HG02642 (cell line): Measurements from ENCODE around the gene PNISR.

Source experiments
- ATAC-seq: cut with Tn5 transposase; IDR thresholded peaks from one replicate; pipeline ENCODE4 v1.9.1; 2021; ENCODE audit warnings: mild to moderate bottlenecking; ENCODE audit not compliant: unreplicated experiment, poor library complexity

The PNISR gene

DNA sequence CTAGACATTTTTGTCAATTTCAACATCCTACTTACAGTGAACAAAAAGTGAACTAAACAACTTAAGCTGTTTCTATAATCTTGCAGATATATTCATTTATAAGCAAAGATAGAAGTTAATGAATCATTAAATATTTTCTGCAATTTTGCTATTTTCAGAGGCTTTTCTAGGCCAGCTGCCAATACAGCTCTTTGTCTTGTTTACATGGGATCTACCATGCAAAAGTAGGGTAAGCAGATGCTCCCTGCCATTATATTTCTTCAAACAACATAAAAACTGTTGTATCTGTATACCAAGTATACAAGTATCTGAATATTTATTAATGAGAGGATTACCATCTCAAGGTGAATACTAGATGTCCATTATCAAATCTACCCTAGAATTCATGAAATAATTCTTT lies 15.4 kb downstream of the PNISR start:
- ATAC-seq: no peak

DNA sequence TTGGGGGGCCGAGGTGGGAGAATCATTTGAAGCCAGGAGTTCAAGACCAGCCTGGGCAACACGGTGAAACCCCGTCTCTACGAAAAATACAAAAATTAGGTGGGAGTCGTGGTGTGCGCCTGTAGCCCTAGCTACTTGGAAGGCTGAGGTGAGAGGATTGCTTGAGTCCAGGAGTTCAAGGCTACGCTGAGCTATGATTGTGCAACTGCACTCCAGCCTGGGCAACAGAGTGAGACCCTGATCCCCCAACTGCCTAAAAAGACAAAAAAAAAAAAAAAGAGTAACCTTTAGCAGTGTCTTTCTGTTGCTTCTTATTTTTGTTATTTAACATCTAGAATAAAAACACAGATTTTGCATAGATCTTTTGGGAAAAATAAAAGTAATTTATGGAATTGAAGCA lies 18.0 kb downstream of the PNISR start:
- no peak for ATAC-seq

GRCh38 chr6:99402448-99402847 lies 22.7 kb downstream of the PNISR start:
- no peak for ATAC-seq

GRCh38 chr6:99397287-99397686 lies 27.8 kb downstream of the PNISR start:
- no peak for ATAC-seq

DNA sequence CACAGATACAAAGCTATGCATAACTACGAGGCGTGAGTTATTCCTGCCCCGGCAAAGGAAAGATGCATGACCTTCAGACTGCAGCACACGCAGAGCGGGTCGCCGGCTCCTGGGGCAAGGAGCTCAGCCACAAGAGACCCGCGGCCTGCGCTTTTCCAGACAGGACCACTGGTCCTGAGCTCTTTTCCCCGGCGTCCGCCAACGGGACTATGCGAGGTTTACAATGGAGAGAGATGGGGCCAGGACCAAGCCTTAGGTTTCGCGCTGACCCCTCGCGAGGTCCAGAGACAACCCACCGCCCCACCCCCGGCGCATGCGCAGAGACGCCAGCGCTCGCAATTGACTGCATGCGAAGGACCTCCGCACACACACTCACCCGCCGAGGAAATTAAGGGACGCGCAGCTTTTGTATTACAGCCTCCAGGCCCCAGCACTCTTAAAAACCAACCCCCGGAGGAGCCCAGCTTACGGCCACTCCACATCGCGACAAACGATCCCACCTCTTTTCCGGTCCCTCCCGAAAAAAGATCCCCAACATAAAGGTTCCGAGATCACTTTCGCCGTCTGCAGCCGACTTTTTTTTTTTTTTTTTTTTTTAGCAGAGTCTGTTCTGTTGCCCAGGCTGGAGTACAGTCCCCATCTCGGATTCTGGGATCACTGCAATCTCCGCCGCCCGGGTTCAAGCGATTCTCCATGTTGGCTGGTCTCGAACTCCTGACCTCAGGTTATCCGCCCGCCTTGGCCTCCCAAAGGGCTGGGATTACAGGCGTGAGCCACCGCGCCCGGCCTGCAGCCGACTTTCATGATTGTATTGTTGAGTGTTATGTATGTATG lies 31.2 kb downstream of the PNISR start, which contains the start of gene COQ3:
COQ3 (minus strand) TSS at position 498 of the 834 bp plus-strand sequence; CDS start at position 482, 16 bp downstream.
- peak; percentile 79 for ATAC-seq

- ATAC-seq: peak; percentile 16
These were observed 31.8 kb downstream of the PNISR start for GRCh38 chr6:99393366-99393697.

GRCh38 chr6:99390896-99391295 lies 34.2 kb downstream of the PNISR start:
- ATAC-seq: no peak

DNA sequence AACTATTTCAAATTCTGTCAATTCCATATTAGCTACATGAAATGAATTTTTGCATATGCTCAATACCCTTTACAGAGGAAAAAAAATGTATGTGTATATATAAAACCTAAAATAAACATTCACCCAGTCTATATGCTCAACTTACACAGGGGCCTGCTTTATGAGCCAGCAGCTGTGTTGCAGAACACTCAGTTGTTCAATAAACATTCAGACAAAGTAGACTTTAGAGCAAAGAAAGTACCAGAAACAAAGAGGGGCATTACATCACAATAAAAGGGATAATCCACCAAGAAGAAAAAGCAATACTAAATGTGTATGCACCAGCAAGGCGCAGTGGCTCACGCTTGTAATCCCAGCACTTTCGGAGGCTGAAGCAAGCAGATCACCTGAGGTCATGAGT lies 40.6 kb downstream of the PNISR start:
- ATAC-seq: no peak

DNA sequence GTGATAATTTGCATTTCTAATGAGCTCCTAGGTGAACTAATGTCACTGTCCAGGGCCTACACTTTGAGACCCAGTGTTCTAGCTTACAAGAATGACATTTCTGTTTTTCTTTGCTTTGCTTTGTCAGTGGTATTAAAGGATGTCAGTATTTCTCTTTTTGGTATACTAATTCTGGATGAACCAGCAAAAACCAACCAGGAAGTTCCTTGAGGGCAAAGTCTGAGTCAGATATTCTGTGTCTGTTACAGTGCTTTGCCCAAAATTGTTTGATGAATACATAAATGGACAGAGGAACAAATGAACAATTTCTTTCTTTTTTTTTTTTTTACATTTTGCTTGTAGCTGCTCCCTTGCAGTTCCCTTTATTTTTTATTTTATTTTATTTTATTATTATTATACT lies 46.5 kb downstream of the PNISR start:
- no peak for ATAC-seq

GRCh38 chr6:99369533-99369932 lies 55.6 kb downstream of the PNISR start:
- no peak for ATAC-seq

- ATAC-seq: no peak
These were observed 58.3 kb downstream of the PNISR start for GRCh38 chr6:99366852-99367251.

DNA sequence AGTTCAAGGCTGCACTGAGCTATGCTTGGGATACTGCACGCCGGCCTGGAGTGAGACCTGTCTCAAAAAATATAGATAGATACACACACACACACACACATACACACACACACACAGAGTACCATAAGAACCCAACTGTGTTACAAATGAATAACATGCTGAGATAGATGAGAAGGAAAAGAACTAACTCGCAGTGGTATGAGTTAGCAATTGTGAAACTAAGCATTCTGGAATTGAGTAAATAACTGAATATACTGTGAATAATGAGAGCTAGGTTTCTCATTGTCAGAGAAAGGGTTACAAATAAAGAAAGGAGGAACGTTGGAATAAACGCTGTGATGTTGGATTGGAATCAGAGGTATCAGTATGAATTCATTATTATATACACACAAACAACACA lies 61.1 kb downstream of the PNISR start:
- ATAC-seq: peak; percentile 88

- no peak for ATAC-seq
These were observed 62.3 kb downstream of the PNISR start for GRCh38 chr6:99362678-99363268.

GRCh38 chr6:99359800-99360199 lies 65.3 kb downstream of the PNISR start:
- no peak for ATAC-seq

DNA sequence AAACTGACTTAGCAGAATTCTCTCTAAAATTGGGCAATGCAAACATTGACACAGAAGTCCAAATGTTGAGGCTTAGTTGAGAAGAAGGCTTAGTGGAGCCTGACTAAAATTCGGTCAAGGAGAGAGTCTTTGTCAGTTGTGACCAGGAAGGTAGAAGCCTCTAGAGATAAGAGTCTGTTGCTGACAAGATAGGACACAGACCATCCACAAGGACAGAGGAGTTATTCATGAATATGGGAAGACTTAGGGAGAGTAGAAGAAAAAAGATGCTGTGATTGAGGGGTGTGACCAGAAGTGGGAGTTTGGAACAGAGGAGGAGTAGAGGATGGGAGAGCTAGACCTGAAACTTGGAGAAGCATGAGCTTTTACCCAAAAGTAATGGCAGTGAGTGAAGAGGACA lies 68.5 kb downstream of the PNISR start:
- no peak for ATAC-seq

GRCh38 chr6:99354983-99355382 lies 70.1 kb downstream of the PNISR start:
- ATAC-seq: no peak

DNA sequence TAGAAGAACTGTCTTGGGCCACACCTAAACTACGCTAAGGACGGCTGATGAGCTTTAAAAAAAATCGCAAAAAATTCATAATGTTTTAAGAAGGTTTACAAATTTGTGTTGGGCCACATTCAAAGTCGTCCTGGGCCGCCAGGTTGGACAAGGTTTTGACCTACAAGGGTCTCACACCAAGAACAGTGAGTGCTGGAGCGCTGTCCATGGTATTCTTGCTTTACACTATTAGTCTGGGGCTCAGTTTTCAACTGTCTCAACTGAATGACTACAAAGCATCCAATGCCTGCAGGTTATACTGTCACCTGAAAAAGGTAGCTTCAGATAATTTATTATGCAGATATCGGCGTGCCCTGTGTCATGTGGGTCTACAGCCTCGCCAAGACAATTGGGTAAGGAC lies 72.0 kb downstream of the PNISR start:
- no peak for ATAC-seq

DNA sequence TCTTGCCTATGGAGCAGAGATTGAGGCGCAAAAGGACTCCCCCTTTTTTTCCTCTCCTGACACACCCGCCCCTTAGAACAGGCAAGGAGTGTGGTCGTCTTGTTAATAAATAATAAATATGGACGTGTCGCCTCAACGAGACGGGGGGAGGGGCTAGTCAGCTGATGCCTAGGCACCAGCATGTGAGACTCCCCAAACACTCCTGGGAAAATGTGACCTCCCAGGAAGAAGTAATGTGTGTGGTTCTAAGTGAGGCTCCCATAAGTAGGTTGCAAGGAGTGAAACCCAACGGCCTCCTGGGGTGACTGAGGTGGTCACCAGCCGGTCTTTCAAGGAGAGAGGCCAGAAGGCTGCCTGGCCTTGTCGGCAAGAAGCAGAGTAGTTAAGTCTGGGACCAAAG lies 74.5 kb downstream of the PNISR start:
- no peak for ATAC-seq

- peak; percentile 64 for ATAC-seq
These were observed 75.7 kb downstream of the PNISR start, which contains the start of gene FAXC for GRCh38 chr6:99349171-99350141. TSS of gene FAXC (minus strand) at chr6:99349674. CDS start at chr6:99349372, 302 bp downstream.

DNA sequence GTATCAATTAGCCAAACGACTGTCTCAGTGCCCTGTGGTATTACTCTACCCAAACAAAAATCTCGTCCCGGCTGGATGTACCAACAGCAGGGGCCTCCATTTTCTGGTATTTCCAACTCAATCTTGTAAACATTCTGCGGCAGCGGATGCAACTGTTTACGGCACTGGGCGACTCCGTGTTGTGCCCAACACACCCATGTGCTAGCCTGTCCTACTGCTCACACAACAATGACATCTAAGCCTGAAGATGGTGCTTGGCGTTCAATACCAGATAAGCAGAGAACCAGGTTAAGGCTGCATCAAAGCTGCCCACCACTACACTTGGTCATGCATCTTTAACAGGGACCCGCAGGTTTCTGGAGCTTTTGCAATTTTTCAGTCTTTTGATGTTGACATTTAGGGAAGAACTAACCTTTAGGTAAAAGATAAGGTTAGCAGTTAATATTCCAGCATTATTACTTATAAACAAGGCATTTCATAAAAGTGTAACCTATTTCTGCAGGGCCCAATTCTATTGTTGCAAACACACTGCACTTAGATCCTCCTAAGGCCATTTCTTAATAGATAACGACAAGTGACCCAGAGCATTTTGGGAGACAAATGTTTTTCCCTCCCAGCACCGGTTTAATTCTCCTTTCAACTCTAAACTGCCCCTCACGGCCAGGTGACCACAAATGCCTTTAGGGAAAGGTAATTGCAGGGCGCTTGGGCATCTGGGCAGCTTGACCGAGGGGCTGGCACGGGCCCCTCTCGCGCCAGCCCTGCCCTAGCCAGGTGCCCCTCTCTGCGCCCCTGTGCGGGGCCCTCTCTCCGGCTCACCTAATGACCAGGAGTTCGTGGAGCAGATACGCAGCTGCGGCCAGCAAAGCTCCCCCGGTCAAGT lies 76.6 kb downstream of the PNISR start:
- ATAC-seq: no peak
